ENCODE results near the gene OR4F6.
"Not testable (repeated sequence)": the region's sequence is repeated elsewhere in the genome, so short reads cannot be mapped to it uniquely, and the experiment has no call there.

- TF ChIP-seq CTCF (IDR thresholded peaks at IDR 0.05); EZH2 (IDR thresholded peaks at IDR 0.05; ENCODE audit: borderline replicate concordance, insufficient read depth, low read depth, low read length, poor library complexity, severe bottlenecking): not testable (repeated sequence)
Measured at GRCh38 chr15:101765340-101765671, 38.0 kb upstream of the OR4F6 start.

Measured in B cell (primary cell).